Measurements from ENCODE around the gene HRH2. TPM values are rescaled to one million over a fixed set of nuclear protein-coding genes. Genes with fewer than 3 reads are reported as not detected.

The HRH2 gene
- total and polyA plus RNA-seq, 9 of the 15 experiments (the other 6 are each of a cell fraction or from before 2014, with no cell fraction given): 0.04 TPM; not detected in 8

DNA sequence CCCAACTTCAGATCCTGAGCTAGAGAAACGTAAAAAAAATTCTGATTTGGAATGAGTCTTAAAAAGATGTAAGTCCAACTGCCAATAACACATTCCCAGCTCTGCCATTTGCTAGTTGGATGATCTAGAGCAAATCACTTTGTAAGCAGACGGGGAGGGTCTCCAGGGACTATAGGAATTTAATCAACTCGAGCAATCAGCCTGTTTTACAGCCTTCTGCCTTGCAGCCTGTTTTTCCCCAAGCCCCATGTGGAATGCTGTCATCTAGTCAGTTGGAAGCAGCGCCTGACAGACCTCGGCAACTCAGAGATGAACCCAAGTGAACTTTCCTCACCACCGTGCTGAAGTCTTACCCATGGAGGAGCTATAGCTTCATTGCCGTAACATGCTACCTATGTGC, 34.8 kb upstream of the HRH2 start:
- ChIA-PET POLR2A (no interaction called here), CTCF (ENCODE audit: low intra/inter-chr PET ratio) (no interaction called here)
- H4K20me1 ChIP-seq (replicated peaks; ENCODE audit: control insufficient read depth, insufficient read depth, low read length): no peaks in the 10 kb centered on the region
- no peak overlapping the region for H3K27ac ChIP-seq (ENCODE audit: extremely low read depth, low read depth, low read length)
- FAIRE-seq: no peak
- no peak for ATAC-seq
- H3K79me2 ChIP-seq (ENCODE audit: control insufficient read depth, insufficient read depth, low read length): no peaks in the 10 kb centered on the region
- no peaks in the 10 kb centered on the region for H3K9me3 ChIP-seq (replicated peaks; ENCODE audit: control insufficient read depth, insufficient read depth, low read depth, low read length)
- H3K27me3 ChIP-seq (ENCODE audit: control insufficient read depth in 2 of 2, insufficient read depth in 2 of 2, low read length in 2 of 2): peaks cover 0 to 6% of the 10 kb centered on the region in 2 experiments; a peak in 1 of 5 replicates
- H3K9ac ChIP-seq (ENCODE audit: insufficient read depth in 1 of 2, low read depth in 2 of 2, low read length in 2 of 2): no peak overlapping the region
- H3K4me2 ChIP-seq (ENCODE audit: insufficient read depth, low read length): no peak overlapping the region
- no peaks in the 10 kb centered on the region for H3K4me1 ChIP-seq (replicated peaks in 1 of 2; ENCODE audit: control insufficient read depth in 2 of 2, insufficient read depth in 2 of 2, low read length in 2 of 2)
- 4% methylated on average over 7 of the region's 7 CpGs for WGBS (ENCODE audit: insufficient coverage, low coverage, missing lambda C conversion rate)
- intact Hi-C loops (cut with micrococcal nuclease): no loop called here
- no TSS peak for BruUV-seq (replicated peaks)
- H2AFZ ChIP-seq (ENCODE audit: low read depth, low read length): no peak overlapping the region
- TF ChIP-seq, protein P1, sequence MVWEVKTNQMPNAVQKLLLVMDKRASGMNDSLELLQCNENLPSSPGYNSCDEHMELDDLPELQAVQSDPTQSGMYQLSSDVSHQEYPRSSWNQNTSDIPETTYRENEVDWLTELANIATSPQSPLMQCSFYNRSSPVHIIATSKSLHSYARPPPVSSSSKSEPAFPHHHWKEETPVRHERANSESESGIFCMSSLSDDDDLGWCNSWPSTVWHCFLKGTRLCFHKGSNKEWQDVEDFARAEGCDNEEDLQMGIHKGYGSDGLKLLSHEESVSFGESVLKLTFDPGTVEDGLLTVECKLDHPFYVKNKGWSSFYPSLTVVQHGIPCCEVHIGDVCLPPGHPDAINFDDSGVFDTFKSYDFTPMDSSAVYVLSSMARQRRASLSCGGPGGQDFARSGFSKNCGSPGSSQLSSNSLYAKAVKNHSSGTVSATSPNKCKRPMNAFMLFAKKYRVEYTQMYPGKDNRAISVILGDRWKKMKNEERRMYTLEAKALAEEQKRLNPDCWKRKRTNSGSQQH (CRISPR knock-in tag; IDR thresholded peaks at IDR 0.05): no peak
- no peak for TF ChIP-seq YBX1 (IDR thresholded peaks at IDR 0.05)
- TF ChIP-seq NEUROD1 (IDR thresholded peaks at IDR 0.05; ENCODE audit: borderline replicate concordance, low read depth, low read length, partially characterized antibody): no peak
- no peak for TF ChIP-seq FOXJ3 (CRISPR knock-in tag; IDR thresholded peaks at IDR 0.05)
- no peak for TF ChIP-seq ARID1B (IDR thresholded peaks at IDR 0.05)
- no peaks in the 10 kb centered on the region for H3K36me3 ChIP-seq (ENCODE audit: control insufficient read depth, insufficient read depth, low read length)
- H3K9me1 ChIP-seq (ENCODE audit: control insufficient read depth, insufficient read depth, low read length): peaks cover 2% of the 10 kb centered on the region
- in situ Hi-C loops (cut with MboI): no loop called here
- no peak overlapping the region for H3K4me3 ChIP-seq
- no peak for DNase-seq (ENCODE audit: extremely low read depth in 1 of 4, low spot score in 3 of 4)

DNA sequence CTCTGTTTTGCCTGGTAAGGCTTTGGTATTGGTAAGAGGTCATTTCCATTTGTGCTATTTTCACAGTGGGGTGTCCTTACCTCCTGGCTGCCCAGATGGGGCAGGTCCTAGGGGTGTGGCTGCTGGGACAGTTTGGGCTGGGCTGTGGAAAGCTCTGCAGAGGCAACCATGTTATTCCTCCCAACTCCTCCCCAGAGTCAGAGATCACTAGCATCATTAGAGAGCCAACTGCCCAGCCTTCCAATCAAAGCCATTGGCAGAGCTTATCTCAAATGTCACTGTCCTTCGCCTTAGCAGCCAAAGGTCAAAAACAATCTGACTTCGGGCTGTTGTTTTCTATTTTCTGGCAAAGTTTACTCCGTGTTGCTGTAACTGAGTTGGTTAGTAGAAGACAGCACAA, 33.6 kb upstream of the HRH2 start:
- H3K36me3 ChIP-seq (ENCODE audit: control insufficient read depth, insufficient read depth, low read length): no peaks in the 10 kb centered on the region
- no peak overlapping the region for H3K27ac ChIP-seq (ENCODE audit: extremely low read depth, low read depth, low read length)
- H4K20me1 ChIP-seq (replicated peaks; ENCODE audit: control insufficient read depth, insufficient read depth, low read length): no peaks in the 10 kb centered on the region
- peaks cover 2% of the 10 kb centered on the region for H3K9me1 ChIP-seq (ENCODE audit: control insufficient read depth, insufficient read depth, low read length)
- no peaks in the 10 kb centered on the region for H3K4me1 ChIP-seq (replicated peaks in 1 of 2; ENCODE audit: control insufficient read depth in 2 of 2, insufficient read depth in 2 of 2, low read length in 2 of 2)
- intact Hi-C loops (cut with micrococcal nuclease): no loop called here
- FAIRE-seq (no peak), ATAC-seq (no peak), DNase-seq (ENCODE audit: extremely low read depth in 1 of 4, low spot score in 3 of 4) (no peak)
- ChIA-PET POLR2A (no interaction called here), CTCF (ENCODE audit: low intra/inter-chr PET ratio) (no interaction called here)
- H3K79me2 ChIP-seq (ENCODE audit: control insufficient read depth, insufficient read depth, low read length): no peaks in the 10 kb centered on the region
- 0% methylated on average over 3 of the region's 3 CpGs for WGBS (ENCODE audit: insufficient coverage, low coverage, missing lambda C conversion rate)
- H3K9ac ChIP-seq (ENCODE audit: insufficient read depth in 1 of 2, low read depth in 2 of 2, low read length in 2 of 2): no peak overlapping the region
- in situ Hi-C loops (cut with MboI): no loop called here
- H3K4me3 ChIP-seq: no peak overlapping the region
- H3K9me3 ChIP-seq (replicated peaks; ENCODE audit: control insufficient read depth, insufficient read depth, low read depth, low read length): no peaks in the 10 kb centered on the region
- H3K27me3 ChIP-seq (ENCODE audit: control insufficient read depth in 2 of 2, insufficient read depth in 2 of 2, low read length in 2 of 2): peaks cover 0 to 8% of the 10 kb centered on the region in 2 experiments; a peak in 1 of 5 replicates
- H3K4me2 ChIP-seq (ENCODE audit: insufficient read depth, low read length): no peak overlapping the region
- no peak overlapping the region for H2AFZ ChIP-seq (ENCODE audit: low read depth, low read length)
- no TSS peak for BruUV-seq (replicated peaks)
- TF ChIP-seq, protein P2, sequence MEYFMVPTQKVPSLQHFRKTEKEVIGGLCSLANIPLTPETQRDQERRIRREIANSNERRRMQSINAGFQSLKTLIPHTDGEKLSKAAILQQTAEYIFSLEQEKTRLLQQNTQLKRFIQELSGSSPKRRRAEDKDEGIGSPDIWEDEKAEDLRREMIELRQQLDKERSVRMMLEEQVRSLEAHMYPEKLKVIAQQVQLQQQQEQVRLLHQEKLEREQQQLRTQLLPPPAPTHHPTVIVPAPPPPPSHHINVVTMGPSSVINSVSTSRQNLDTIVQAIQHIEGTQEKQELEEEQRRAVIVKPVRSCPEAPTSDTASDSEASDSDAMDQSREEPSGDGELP (CRISPR knock-in tag; IDR thresholded peaks at IDR 0.05; ENCODE audit: borderline replicate concordance): no peak
- TF ChIP-seq ZNF551 (CRISPR knock-in tag; IDR thresholded peaks at IDR 0.05): no peak
- no peak for TF ChIP-seq RBFOX2 (IDR thresholded peaks at IDR 0.05; ENCODE audit: low read depth, low read length)
- TF ChIP-seq NCOA4 (IDR thresholded peaks at IDR 0.05; ENCODE audit: partially characterized antibody): no peak
- TF ChIP-seq ZNF586 (CRISPR knock-in tag; conservative IDR thresholded peaks at IDR 0.05): no peak
- TF ChIP-seq TOE1 (IDR thresholded peaks at IDR 0.05; ENCODE audit: borderline replicate concordance): no peak
- TF ChIP-seq TOE1 (CRISPR knock-in tag; IDR thresholded peaks at IDR 0.05; ENCODE audit: borderline replicate concordance, low read depth): no peak
- no peak for TF ChIP-seq ZKSCAN8 (CRISPR knock-in tag; IDR thresholded peaks at IDR 0.05)
- TF ChIP-seq ARID1B (IDR thresholded peaks at IDR 0.05): no peak
- TF ChIP-seq RBBP5 (IDR thresholded peaks at IDR 0.05; ENCODE audit: borderline replicate concordance, insufficient read depth, low read length, poor library complexity, severe bottlenecking): no peak
- TF ChIP-seq ZNF668 (CRISPR knock-in tag; IDR thresholded peaks at IDR 0.05): no peak
